ENCODE measurements around the gene RPUSD4.

DNA sequence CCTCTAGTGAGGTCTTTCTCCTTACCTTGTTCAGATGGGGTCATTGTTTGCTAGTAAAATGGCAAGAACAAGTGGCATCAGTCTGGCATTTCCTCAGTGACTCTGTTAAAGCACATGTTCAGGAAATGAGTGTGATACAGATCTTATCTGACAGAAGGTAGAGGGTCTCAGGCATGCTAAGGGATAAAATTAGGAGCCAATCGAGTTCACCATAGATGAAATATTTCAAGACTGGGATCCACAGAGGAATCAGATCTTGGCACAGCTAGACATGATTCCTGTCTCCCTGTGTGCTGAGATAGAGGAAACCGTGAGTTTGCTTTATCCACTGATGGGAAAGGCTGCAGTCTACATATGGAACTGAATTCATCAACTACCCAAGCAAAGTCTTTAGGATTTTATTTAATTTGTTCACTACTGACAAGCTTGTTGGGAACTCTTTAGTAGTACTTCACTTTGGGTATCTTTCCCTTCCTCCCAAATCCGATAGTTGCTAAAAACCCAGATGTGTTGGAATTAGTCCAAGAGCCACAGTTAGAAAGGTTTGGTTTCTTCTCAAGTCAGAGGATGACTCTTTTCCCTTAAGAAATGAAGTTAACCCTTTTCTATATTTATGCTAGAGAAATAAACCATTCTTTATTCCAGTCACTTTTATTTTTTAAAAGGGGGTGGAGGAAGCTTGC lies 18.5 kb upstream of the RPUSD4 start:
- TF ChIP-seq, protein P1, sequence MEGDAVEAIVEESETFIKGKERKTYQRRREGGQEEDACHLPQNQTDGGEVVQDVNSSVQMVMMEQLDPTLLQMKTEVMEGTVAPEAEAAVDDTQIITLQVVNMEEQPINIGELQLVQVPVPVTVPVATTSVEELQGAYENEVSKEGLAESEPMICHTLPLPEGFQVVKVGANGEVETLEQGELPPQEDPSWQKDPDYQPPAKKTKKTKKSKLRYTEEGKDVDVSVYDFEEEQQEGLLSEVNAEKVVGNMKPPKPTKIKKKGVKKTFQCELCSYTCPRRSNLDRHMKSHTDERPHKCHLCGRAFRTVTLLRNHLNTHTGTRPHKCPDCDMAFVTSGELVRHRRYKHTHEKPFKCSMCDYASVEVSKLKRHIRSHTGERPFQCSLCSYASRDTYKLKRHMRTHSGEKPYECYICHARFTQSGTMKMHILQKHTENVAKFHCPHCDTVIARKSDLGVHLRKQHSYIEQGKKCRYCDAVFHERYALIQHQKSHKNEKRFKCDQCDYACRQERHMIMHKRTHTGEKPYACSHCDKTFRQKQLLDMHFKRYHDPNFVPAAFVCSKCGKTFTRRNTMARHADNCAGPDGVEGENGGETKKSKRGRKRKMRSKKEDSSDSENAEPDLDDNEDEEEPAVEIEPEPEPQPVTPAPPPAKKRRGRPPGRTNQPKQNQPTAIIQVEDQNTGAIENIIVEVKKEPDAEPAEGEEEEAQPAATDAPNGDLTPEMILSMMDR (conservative IDR thresholded peaks at IDR 0.05), result no peak
- TF ChIP-seq EZH2 (IDR thresholded peaks at IDR 0.05; ENCODE audit: low read depth), result no peak

Data from PC-9 (cell line).